Epithelial cell of proximal tubule (primary cell): ENCODE measurements around the gene PARD6B. TPM values are rescaled to one million over a fixed set of nuclear protein-coding genes. Genes with fewer than 3 reads are reported as not detected.

Experiments used
- DNase-seq: peaks from one replicate; pipeline ENCODE4 v3.0.0-alpha.2; 2011; ENCODE audit warnings: low read depth
- H3K4me3 ChIP-seq: 2 replicates; pipeline ENCODE4 v1.5.1; 2011; ENCODE audit warnings: low read depth, mild to moderate bottlenecking, low read length
- CTCF ChIP-seq: conservative IDR thresholded peaks from 2 replicates; pipeline ENCODE4 v1.5.1; 2012; ENCODE audit warnings: low read depth, mild to moderate bottlenecking, low read length
- total RNA-seq: library from RNA; depleted of rRNA; stranded (reverse); fragments of >200 nt; gene quantifications from 2 replicates; pipeline ENCODE4 v1.2.3, GENCODE V29; 2015

PARD6B gene
- total RNA-seq, 1 donor from 2014 or later: 44.4 TPM

GRCh38 chr20:50805349-50805684 lies 73.9 kb downstream of the PARD6B start:
- no peak overlapping the region for H3K4me3 ChIP-seq
- DNase-seq: no peak
- no peak for TF ChIP-seq CTCF

- no peak for DNase-seq
- no peak for TF ChIP-seq CTCF
- H3K4me3 ChIP-seq: no peak overlapping the region
Measured at GRCh38 chr20:50806126-50806768, 74.9 kb downstream of the PARD6B start.

Other genes with a start within 250 kb of the PARD6B start
- gene PTPN1, start 221.2 kb upstream of the PARD6B start, total RNA-seq: 41.7 and 47.5 TPM in 2 replicates
- gene RIPOR3, start 40.0 kb upstream of the PARD6B start, total RNA-seq: 0.29 and 1.8 TPM in 2 replicates
- 15.7 and 24.0 TPM in 2 replicates for gene BCAS4, start 63.5 kb downstream of the PARD6B start, total RNA-seq
- gene ADNP, start 199.9 kb downstream of the PARD6B start, total RNA-seq: 17.1 and 19.0 TPM in 2 replicates
- gene DPM1, start 227.0 kb downstream of the PARD6B start, total RNA-seq: 72.8 and 74.3 TPM in 2 replicates
- gene MOCS3, start 227.2 kb downstream of the PARD6B start, total RNA-seq: 5.3 and 6.4 TPM in 2 replicates